Measurements from ENCODE around the gene CPSF6. TPM values are rescaled to one million over a fixed set of nuclear protein-coding genes. Genes with fewer than 3 reads are reported as not detected.

The CPSF6 gene
- total and polyA plus RNA-seq, 4 donors: 16.9 to 147 (median 32.9) TPM

GRCh38 chr12:69269736-69270135, 30.4 kb downstream of the CPSF6 start:
- Histone ChIP-seq H3K27ac (ENCODE audit: low read depth in 1 of 2, low read length in 1 of 2) (no peak overlapping the region), H3K9me3 (ENCODE audit: control insufficient read depth in 4 of 4, insufficient read depth in 3 of 4, low read length in 3 of 4) (no peaks in the 10 kb centered on the region), H3K4me1 (ENCODE audit: control insufficient read depth in 5 of 5, insufficient read depth in 5 of 5, low read length in 5 of 5) (peaks cover 0 to 5% (median 0%) of the 10 kb centered on the region in 5 donors), H3K36me3 (ENCODE audit: control insufficient read depth in 4 of 4, insufficient read depth in 4 of 4, low read length in 4 of 4) (peaks cover 0 to 24% (median 2%) of the 10 kb centered on the region in 4 donors), H3K27me3 (ENCODE audit: control insufficient read depth in 3 of 3, insufficient read depth in 3 of 3, low read length in 2 of 3) (no peaks in the 10 kb centered on the region), H3K4me3 (no peak overlapping the region), H3K9ac (ENCODE audit: insufficient read depth in 1 of 2, low read length in 2 of 2) (no peak overlapping the region)
- no peak for ATAC-seq (ENCODE audit: insufficient read depth, low FRiP score)
- 88 to 96% methylated on average over 2 of the region's 2 CpGs for WGBS, 2 donors
- no peak for DNase-seq
- TF ChIP-seq CTCF (IDR thresholded peaks at IDR 0.05; ENCODE audit: control extremely low read depth, extremely low read depth): no peak

- no peak for TF ChIP-seq CTCF (IDR thresholded peaks at IDR 0.05; ENCODE audit: control extremely low read depth, extremely low read depth)
- WGBS, 2 donors: 94% methylated on average over 5 of the region's 5 CpGs
- H3K36me3 ChIP-seq (ENCODE audit: control insufficient read depth in 4 of 4, insufficient read depth in 4 of 4, low read length in 4 of 4): peaks cover 0 to 20% (median 2%) of the 10 kb centered on the region in 4 donors
- H3K4me1 ChIP-seq (ENCODE audit: control insufficient read depth in 5 of 5, insufficient read depth in 5 of 5, low read length in 5 of 5): peaks cover 0 to 14% (median 1%) of the 10 kb centered on the region in 5 donors
- H3K9me3 ChIP-seq (ENCODE audit: control insufficient read depth in 4 of 4, insufficient read depth in 3 of 4, low read length in 3 of 4): no peaks in the 10 kb centered on the region
- H3K27ac ChIP-seq (ENCODE audit: low read depth in 1 of 2, low read length in 1 of 2): no peak overlapping the region
- no peaks in the 10 kb centered on the region for H3K27me3 ChIP-seq (ENCODE audit: control insufficient read depth in 3 of 3, insufficient read depth in 3 of 3, low read length in 2 of 3)
- no peak overlapping the region for H3K9ac ChIP-seq (ENCODE audit: insufficient read depth in 1 of 2, low read length in 2 of 2)
- no peak overlapping the region for H3K4me3 ChIP-seq
- DNase-seq (no peak), ATAC-seq (ENCODE audit: insufficient read depth, low FRiP score) (no peak)
Measured at GRCh38 chr12:69272511-69272910, 33.1 kb downstream of the CPSF6 start.

GRCh38 chr12:69274861-69275260, 35.5 kb downstream of the CPSF6 start:
- H3K27ac ChIP-seq (ENCODE audit: low read depth in 1 of 2, low read length in 1 of 2): no peak overlapping the region
- H3K36me3 ChIP-seq (ENCODE audit: control insufficient read depth in 4 of 4, insufficient read depth in 4 of 4, low read length in 4 of 4): peaks cover 0 to 8% (median under 1%) of the 10 kb centered on the region in 4 donors
- no peak for ATAC-seq (ENCODE audit: insufficient read depth, low FRiP score)
- peaks cover 0 to 14% (median 1%) of the 10 kb centered on the region in 5 donors for H3K4me1 ChIP-seq (ENCODE audit: control insufficient read depth in 5 of 5, insufficient read depth in 5 of 5, low read length in 5 of 5)
- no peak overlapping the region for H3K4me3 ChIP-seq
- WGBS, 2 donors: 55 to 81% methylated on average over 1 of the region's 1 CpG
- no peaks in the 10 kb centered on the region for H3K9me3 ChIP-seq (ENCODE audit: control insufficient read depth in 4 of 4, insufficient read depth in 3 of 4, low read length in 3 of 4)
- TF ChIP-seq CTCF (IDR thresholded peaks at IDR 0.05; ENCODE audit: control extremely low read depth, extremely low read depth): no peak
- peak in 1 of 3 donors; percentile 20 for DNase-seq
- H3K27me3 ChIP-seq (ENCODE audit: control insufficient read depth in 3 of 3, insufficient read depth in 3 of 3, low read length in 2 of 3): no peaks in the 10 kb centered on the region
- H3K9ac ChIP-seq (ENCODE audit: insufficient read depth in 1 of 2, low read length in 2 of 2): no peak overlapping the region

- TF ChIP-seq CTCF (IDR thresholded peaks at IDR 0.05; ENCODE audit: control extremely low read depth, extremely low read depth): no peak
- Histone ChIP-seq H3K27me3 (ENCODE audit: control insufficient read depth in 3 of 3, insufficient read depth in 3 of 3, low read length in 2 of 3) (no peaks in the 10 kb centered on the region), H3K4me3 (no peak overlapping the region), H3K9ac (ENCODE audit: insufficient read depth in 1 of 2, low read length in 2 of 2) (no peak overlapping the region), H3K9me3 (ENCODE audit: control insufficient read depth in 4 of 4, insufficient read depth in 3 of 4, low read length in 3 of 4) (no peaks in the 10 kb centered on the region), H3K27ac (ENCODE audit: low read depth in 1 of 2, low read length in 1 of 2) (no peak overlapping the region), H3K4me1 (ENCODE audit: control insufficient read depth in 5 of 5, insufficient read depth in 5 of 5, low read length in 5 of 5) (peaks cover 0 to 14% (median 1%) of the 10 kb centered on the region in 5 donors), H3K36me3 (ENCODE audit: control insufficient read depth in 4 of 4, insufficient read depth in 4 of 4, low read length in 4 of 4) (peaks cover 0 to 5% (median 0%) of the 10 kb centered on the region in 4 donors)
- whole genome bisulfite sequencing, 2 donors: 37 to 50% methylated on average over 1 of the region's 1 CpG
- DNase-seq (peak in 1 of 3 donors; percentile 42), ATAC-seq (ENCODE audit: insufficient read depth, low FRiP score) (no peak)
Measured at GRCh38 chr12:69275471-69275891, 36.1 kb downstream of the CPSF6 start.

Measured in lung (tissue), 12 donors.